Stimulated activated CD4-positive, alpha-beta T cell treated with anti-CD3 and anti-CD28 coated beads, Interleukin-15, amount 100 ng/mL, for 24 hours (primary cell): ENCODE results near the gene CHTOP.
"Not testable (repeated sequence)": the region's sequence is repeated elsewhere in the genome, so short reads cannot be mapped to it uniquely, and the experiment has no call there.

Source experiments
- DNase-seq: peaks from one replicate; pipeline ENCODE4 v3.0.0-alpha.2; 2020

The CHTOP gene

DNA sequence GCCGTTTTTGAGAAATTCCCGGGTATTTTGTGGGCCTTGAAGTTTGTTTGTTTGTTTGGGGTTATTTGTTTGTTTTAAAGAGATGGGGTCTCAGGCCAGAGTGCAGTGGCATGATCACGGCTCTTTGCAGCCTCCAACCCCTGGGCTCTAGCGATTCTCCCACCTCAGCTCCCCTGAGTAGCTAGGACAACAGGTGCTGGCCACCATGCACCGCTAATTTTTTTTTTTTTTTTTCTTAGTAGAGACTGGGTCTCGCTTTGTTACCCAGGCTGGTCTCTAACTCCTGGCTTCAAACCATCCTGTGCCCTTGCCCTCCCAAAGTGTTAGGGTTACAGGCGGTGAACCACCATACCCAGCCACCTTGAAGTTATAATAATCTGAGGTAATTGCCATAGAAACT, 2.0 kb downstream of the CHTOP start:
- DNase-seq = no peak

DNA sequence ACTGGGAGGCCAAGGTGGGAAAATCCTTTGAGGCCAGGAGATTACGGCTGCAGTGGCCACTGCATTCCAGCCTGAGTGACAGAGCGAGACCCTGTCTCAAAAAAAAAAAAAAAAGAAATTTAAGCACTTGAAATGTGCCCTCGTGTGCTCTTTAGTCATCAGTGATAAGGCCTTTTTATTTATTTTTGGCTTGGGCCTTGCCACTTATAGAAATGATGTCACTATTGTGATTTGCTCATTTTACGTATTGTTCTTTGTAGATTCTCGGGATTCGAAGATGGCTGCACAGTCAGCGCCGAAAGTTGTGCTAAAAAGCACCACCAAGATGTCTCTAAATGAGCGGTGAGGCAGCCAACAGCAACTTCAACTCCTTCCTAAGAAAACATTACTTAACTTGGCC, 2.4 kb downstream of the CHTOP start:
- DNase-seq = no peak

DNA sequence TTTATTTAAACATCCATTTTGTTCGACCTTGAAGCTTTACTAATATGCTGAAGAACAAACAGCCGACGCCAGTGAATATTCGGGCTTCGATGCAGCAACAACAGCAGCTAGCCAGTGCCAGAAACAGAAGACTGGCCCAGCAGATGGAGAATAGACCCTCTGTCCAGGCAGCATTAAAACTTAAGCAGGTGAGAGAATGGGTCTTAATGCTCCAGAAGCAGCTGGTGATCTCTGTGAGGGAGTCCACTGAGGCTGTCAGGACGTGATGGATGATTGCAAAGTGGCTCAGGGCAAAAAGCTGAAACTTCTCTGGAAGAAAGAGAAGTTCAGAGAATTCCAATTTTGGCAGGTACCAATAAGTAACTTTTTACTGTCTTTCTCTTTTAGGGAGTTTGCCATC, 4.4 kb downstream of the CHTOP start:
- no peak for DNase-seq

DNA sequence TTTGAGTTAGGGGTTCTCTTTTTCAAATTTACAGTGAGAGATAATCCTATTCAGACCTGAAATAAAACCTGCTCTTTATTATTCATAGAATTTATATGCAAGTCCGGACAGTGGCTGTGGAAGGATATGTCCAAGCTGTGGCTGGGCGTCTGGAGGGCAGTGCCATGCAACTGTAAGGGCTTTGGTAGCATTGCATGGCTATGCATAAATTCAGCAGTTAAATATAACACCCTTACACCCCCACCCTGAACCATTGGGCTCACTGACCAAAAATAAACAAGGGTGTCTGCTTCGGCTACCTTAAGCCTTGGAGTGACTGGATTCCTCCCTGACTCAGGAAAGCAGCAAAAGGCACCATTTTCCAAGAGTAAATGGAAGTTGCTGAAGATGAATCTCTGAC, 5.4 kb downstream of the CHTOP start:
- DNase-seq = no peak

DNA sequence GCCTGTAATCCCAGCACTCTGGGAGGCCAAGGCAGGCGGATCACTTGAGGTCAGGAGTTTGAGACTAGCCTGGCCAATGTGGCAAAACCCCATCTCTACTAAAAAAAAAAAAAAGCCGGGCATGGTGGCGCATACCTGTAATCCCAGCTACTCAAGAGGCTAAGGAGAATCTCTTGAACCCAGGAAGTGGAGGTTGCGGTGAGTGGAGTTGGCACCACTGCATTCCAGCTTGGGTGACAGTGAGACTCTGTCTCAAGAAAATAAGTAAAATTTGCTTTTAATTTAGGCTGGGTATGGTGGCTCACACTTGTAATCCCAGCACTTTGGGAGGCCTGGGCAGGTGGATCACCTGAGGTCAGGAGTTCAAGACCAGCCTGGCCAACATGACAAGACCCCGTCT, 6.3 kb downstream of the CHTOP start:
- not testable (repeated sequence) for DNase-seq

DNA sequence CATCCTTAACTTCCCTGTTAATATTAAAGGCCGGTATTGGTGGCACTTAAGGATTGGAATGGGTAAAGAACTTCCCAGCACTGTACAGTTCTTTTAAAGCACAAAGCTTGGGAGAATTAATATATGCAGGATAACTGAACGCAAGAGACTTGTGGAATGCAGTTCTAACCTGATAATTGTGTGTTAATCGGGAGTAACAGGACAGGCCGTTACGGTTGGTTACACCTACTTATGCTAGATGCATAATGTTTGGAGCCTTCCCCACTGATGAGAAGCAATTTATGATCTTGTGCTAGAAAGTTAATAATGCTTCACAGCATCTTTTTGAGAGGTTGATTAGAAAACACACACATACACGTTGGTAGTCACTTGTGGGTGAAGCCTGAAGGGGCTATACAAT, 7.0 kb downstream of the CHTOP start:
- DNase-seq = no peak

DNA sequence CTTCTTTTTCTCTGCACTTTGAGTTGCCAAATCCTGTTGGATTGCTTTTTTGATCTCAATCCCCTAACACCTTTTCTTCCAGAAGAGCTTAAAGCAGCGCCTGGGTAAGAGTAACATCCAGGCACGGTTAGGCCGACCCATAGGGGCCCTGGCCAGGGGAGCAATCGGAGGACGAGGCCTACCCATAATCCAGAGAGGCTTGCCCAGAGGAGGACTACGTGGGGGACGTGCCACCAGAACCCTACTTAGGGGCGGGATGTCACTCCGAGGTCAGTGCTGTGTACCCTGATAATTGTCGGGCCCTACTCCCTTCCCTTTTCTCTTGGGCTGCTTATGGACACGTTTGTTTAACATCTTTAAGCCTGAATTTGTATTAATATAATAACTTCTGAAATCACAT, 8.3 kb downstream of the CHTOP start:
- no peak for DNase-seq

DNA sequence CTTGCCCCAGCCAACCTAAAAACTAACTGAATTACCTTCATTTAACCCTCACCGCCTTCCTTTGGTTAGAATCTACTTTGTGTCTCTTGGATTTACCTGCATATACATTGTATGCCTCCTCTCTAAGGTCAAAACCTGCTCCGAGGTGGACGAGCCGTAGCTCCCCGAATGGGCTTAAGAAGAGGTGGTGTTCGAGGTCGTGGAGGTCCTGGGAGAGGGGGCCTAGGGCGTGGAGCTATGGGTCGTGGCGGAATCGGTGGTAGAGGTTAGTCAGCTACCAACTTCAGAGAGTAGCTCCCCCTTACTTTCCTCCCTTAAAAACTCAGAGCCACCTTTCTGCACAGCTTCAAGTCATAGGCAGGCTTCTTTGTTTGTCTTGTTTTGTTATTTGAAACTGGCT, 9.2 kb downstream of the CHTOP start:
- DNase-seq = no peak

DNA sequence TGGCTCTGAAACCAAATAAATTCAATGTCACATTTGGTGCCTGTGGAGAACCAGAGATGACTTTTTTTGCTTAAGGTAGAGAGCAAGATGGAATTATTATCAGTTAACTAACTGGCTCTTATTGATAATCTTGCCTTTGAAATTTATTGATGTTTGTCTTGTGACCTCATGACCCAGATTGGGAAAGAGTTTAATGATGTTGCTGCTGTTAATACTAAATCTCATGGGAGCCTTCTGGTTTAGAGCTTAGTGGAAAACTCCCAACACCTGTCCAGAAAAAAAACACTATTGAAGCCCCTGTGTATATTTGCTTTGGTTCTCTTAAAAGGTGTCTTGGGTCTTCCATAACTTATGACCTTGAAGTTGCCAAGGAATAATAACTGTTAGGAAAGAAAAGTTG, 9.9 kb downstream of the CHTOP start:
- DNase-seq = no peak

DNA sequence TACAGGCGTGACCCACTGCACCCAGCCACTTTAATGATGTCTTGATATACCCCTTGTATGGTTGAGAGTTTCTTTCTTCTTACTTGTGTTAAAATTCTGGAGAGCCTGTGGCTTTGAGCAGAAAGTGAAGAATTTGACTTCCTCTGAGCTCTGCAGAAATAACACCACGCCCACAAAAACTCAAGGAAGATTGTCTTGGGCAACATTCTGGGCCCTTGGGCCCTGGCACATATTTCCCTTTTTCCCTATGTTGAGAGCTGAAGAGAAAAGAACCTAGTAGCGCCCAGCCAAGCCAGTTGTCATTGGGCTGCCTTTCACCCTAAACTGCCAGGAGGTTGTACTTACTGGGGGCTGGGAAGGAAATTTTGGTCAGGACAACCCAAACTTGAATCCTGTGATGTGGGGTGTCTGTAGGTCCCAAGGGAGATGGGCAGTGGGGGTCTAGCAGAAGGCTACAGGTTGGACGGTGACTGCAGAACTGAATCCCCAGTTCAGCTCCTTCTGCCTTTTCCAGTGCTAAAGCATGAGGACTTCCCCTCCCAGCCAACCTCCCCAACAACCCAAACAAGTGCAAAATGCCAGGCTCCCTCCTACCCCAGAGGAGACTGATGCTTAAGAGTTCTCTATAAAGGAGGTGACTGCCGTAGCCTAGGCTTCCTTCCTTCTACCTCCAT, 12.9 kb downstream of the CHTOP start:
- DNase-seq = no peak

DNA sequence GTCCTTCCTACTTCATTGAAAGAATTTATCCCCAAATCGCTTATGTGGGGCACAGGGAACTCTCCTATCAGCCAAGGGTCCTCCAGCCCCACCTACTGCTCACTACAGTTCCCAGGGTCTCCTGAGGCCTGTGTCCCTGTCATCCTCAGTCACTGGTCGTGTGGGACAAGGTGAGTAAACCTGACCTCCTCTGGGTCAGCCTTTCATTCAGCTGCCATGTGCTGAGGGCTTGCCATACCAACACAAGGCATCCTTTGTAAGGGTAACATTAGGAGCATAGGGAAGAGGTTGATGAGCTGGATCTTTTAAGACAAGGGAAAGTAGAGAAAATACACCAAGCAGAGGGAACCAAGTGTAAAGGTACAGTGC, 13.5 kb downstream of the CHTOP start:
- no peak for DNase-seq

DNA sequence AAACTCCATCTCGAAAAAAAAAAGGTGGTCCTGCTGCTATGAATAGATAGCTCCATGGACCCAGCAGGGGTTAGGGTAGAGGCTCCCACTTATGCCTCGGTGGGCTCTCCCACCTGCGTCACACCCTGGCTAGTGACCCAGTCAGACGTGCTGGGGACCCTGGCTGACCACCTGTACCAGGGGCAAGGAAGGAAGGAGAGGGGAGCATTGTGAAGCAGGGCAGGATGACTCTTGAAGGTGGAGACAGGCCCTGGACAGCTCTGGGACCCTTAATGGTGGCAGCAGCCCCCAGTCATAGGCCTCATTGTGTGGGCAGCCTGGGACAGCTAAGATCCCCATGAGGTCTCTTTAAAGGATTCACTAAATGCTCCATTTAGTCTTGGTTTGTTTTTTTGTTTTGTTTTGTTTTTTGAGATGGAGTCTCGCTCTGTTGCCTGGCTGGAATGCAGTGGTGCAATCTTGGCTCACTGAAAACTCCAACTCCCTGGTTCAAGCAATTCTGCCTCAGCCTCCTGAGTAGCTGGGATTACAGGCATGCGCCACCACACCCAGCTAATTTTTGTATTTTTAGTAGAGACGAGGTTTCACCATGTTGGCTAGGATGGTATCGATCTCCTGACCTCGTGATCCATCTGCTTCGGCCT, 14.3 kb downstream of the CHTOP start:
- DNase-seq = no peak

DNA sequence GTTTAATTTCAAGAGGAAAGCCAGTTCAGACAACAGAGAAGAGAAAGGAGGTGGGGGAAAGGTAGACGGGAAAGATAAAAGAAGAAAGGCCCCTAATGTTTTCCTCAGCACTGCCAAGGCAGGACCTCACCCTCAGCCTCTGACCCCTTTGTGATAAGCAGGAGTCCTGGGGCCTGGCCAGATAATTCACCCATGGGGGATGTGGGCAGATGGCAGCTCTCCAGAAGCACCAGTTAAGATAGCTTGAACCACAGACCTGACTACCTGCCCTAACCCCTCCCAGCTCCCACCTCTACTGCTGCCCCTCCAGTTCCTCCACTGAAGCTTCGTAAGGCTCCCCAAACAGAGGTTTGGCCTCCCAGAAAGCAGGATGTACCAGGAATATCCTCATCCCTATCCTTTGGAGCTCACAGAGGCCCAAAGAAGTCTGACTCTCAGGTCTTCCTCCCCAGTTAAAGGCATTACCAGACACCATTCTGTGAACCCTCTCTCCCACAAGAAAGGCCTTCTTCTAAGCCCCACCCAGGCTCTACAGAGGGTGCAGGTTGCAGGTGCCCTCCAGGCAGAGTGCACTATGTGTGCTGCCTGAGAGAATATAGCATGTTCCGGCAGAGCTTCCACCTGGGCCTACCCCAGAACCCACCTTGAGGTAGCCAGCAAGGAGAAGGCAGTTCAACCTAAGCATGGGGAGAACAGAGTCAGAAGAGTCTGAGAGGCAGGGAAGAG, 15.4 kb downstream of the CHTOP start:
- DNase-seq = no peak

DNA sequence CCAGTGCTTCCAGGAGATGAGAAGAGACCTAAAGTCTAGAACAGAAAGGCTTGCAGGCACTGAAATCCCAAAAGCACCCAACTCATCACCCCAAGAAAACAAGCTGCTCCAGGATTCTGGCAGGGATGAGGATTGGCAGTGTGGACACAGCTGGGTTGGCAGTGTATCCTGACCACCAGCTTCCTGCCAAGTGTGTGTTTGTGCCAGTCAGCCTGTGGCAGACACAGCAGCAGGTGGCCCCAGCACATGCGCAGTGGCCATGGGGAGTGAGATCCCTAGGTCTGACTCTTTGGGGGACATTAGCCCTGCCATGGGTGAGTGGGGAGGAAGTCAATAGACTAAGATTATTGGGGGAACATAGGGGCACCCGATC, 16.0 kb downstream of the CHTOP start:
- DNase-seq = peak; percentile 16

DNA sequence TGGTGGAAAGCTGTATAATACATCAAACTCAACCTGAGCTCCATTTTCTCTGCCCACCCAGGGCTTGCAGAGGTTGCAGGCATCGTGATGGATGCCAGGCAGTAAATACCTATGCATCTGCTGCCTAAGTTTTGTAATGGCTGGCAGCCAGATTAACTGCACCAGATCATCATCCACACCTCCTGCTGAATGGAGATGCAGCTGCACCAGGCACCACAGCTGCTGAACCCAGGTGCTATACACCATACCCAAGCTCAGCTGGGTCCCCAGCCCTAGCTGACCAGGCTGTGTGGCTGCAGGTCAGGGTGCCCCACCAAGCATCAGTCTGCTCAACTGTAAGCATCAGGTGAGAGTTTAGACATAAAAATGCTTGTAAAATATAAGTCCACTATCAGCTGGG, 17.9 kb downstream of the CHTOP start:
- DNase-seq = no peak

DNA sequence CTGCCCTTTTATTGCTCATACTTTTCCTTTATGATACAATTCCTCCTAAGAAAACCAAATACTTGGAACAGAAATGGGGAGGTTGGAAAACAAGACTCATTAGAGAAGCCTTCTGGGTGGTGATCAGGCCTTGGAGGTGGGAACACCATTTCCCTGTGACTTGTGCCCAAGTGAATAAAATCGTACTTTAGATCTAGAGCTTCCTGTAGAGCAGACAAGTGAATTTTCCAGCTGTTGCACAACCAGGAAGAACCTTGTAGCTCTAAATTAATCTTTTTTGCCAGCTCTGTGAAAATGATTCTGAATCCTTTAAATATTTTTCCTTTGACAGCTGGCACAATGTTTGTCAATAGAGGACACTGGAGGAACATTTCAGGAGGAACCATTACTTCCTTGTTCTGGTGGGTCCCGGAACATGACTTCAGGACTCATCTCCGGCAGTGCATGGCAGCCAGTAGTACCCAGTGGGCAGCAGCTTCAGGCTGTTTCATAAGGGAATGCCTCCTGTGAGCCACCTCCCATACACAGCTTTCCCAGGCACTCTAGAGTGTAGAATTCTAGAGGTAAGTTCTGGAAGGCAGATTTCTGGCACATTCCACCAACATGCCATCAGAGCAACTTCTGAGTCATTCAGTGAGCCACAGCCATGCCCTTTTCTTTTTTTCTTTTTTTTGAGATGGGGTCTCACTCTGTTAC, 19.1 kb downstream of the CHTOP start:
- DNase-seq = no peak

DNA sequence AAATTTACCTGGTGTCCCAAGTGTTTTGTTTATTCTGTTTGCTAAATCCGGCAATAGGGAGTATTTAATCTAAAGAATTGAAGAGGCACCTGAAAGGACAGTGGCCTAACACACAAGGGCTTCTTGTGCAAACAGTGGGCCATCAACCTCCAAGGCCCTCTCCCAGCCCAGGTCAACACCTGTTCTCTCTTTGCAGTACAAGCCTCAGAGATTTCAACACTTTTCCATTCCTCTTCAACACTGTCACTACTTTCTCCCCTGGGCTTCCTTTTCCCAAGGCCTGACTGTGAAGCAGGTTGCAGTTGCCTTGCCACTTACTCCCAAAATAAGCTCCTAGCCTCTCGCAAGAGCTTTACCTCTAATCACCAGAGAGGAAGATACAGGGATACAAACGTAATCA, 21.5 kb downstream of the CHTOP start:
- no peak for DNase-seq

DNA sequence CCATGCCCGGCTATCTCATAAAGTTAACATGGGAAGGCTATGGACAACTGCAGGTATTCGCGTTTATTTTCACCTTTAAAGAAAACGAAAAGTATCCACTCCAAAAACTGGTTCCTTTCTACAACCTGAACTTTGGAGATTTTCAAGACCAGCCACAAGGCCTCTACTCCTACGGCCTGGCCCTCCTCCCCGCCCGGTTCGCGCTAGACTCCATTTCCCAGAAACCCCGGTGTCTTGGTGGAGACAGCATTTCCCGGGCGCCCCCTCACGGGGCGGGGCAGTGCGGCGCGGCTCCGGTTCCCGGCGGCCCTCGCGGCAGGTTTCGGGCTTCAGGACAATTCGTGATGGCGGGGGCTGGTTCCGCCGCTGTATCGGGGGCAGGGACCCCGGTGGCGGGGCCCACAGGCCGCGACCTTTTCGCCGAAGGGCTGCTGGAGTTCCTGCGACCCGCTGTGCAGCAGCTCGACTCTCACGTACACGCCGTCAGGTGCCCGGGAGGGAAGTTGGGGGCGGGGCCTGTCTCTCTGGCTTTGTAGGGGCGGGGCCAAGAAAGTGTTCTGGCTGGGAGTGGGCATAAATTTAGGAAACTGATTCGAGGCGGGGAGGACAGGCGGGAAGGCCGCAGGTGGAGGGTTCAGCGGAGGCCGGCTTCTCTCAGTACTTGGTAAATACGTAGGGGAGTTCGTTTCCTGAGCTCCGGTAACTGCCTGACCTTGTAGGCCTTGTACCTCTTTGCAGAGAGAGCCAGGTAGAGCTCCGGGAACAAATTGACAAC, 24.7 kb downstream of the CHTOP start, which contains the start of gene SNAPIN:
SNAPIN (plus strand) TSS at position 304 of the 775 bp plus-strand sequence; CDS start at position 345, 41 bp downstream.
- DNase-seq = peak; percentile 95

DNA sequence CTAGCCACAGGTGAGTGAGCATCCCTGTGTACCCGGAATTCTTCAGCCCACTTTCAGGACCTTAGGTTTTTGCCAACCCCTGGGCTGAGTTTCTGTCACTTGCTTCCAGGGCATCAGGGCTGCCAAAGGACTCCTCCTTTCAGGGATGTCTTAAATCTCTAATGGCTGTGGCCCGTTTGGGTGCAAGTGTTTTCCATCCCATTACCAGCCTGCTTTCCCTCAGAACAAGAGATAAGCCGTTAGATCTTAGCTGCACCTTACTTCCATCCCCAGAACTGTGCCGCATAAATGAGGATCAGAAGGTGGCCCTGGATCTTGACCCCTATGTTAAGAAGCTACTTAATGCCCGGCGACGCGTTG, 25.3 kb downstream of the CHTOP start:
- DNase-seq = no peak

DNA sequence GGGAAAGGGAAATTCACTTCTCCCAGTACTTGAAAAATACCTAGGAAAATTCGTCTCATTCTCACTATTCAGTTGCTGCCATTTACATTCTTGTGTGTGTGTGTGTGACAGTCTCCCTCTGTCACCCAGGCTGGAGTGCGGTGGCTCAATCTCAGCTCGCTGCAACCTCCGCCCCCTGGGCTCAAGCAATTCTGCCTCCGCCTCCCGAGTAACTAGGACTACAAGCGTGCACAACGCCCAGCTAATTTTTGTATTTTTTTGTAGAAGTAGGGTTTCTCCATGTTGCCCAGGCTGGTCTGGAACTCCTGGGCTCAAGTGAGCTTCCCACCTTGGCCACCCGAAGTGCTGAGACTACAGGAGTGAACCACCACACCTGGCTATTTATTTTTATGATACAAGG, 25.8 kb downstream of the CHTOP start:
- DNase-seq = no peak

DNA sequence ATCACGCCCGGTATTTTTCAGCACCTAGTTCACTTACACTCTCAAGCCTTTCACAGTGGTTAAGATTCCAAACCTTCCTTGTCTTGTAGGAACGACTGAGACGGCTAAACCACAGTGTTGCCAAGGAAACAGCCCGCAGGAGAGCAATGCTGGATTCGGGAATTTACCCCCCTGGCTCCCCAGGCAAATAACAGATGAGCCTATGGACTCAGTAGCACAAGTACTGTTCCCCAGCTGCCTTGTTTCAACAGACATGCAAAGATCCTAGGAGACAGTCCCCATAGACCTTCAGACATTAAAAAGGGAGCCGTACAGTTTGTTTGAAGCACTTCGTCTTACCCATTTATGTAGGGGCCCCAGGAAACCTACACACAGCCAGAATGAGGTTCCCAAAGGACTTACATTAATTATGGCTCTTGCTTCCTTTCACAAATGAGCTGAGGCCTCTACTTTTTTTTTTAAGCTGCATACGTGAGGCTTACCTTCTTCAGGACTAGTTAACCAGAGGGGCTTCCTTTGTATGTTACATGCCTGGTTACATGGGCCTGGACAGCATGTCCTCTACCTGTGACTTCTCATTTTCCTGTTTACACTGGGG, 27.3 kb downstream of the CHTOP start:
- DNase-seq = no peak

DNA sequence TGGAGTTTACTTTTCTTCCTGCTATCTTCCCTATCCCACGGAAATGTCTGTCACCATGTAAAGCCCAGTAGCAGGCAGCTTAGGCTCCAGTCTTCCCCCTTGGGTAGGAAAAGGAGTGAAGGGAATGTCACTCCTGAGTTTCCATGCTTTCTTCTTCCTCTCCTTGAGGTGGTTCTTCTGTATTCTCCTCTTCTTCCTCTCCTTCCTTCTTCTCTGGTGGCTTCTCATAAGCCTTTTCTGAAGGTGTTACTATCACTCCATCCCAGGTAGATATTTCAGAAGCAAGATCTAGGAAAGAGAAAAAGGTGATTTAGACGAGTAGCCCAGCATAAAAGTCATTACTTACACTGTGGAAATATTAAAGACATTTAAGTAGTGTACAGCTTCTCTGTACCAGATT, 28.4 kb downstream of the CHTOP start:
- DNase-seq = no peak

DNA sequence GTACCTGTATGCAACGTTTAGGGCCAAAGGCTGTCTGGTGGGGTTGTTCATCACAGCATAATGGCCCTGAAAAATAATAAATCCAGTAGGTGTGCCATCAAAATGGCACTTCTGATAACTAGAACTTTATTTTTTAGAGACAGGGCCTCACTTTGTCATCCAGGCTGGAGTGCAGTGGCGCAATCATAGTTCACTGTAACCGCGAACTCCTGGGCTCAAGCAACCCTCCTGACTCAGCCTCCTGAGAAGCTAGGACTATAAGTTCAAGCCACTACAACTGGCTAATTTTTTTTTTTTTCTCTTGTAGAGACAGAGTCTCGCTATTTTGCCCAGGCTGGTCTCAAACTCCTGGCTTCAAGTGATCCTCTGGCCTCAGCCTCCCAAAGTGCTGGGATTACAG, 29.3 kb downstream of the CHTOP start:
- no peak for DNase-seq
